Measurements from ENCODE around the gene MYO15A. TPM values are rescaled to one million over a fixed set of nuclear protein-coding genes. Genes with fewer than 3 reads are reported as not detected.

The MYO15A gene
- total and polyA plus RNA-seq, 2 experiments from 2014 or later: 2.4 to 2.8 TPM

GRCh38 chr17:18195246-18195645 is 86.7 kb downstream of the MYO15A start:
- H3K36me3 ChIP-seq (replicated peaks; ENCODE audit: insufficient read depth, low read depth): no peaks in the 10 kb centered on the region
- no peak for DNase-seq (ENCODE audit: low spot score)
- H3K4me1 ChIP-seq (ENCODE audit: insufficient read depth): peaks cover 10% of the 10 kb centered on the region
- no peak overlapping the region for H3K4me2 ChIP-seq
- 95% methylated on average over 5 of the region's 5 CpGs for WGBS (ENCODE audit: low lambda C conversion rate, missing lambda C conversion rate)
- TF ChIP-seq, protein P1, sequence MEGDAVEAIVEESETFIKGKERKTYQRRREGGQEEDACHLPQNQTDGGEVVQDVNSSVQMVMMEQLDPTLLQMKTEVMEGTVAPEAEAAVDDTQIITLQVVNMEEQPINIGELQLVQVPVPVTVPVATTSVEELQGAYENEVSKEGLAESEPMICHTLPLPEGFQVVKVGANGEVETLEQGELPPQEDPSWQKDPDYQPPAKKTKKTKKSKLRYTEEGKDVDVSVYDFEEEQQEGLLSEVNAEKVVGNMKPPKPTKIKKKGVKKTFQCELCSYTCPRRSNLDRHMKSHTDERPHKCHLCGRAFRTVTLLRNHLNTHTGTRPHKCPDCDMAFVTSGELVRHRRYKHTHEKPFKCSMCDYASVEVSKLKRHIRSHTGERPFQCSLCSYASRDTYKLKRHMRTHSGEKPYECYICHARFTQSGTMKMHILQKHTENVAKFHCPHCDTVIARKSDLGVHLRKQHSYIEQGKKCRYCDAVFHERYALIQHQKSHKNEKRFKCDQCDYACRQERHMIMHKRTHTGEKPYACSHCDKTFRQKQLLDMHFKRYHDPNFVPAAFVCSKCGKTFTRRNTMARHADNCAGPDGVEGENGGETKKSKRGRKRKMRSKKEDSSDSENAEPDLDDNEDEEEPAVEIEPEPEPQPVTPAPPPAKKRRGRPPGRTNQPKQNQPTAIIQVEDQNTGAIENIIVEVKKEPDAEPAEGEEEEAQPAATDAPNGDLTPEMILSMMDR (IDR thresholded peaks at IDR 0.05; ENCODE audit: poor library complexity): no peak
- TF ChIP-seq EZH2 (IDR thresholded peaks at IDR 0.05; ENCODE audit: borderline replicate concordance) (no peak), EZH2phosphoT487 (IDR thresholded peaks at IDR 0.05; ENCODE audit: low read depth, severe bottlenecking, unreplicated experiment) (no peak)
- no peak overlapping the region for H2AFZ ChIP-seq
- H3K9me2 ChIP-seq (replicated peaks; ENCODE audit: insufficient read depth): no peaks in the 10 kb centered on the region
- H3K79me2 ChIP-seq: peaks cover 99% of the 10 kb centered on the region
- H3K4me3 ChIP-seq: no peak overlapping the region
- H4K20me1 ChIP-seq (ENCODE audit: insufficient read depth, poor library complexity, severe bottlenecking): peaks cover 93% of the 10 kb centered on the region
- H3K27ac ChIP-seq: no peak overlapping the region
- H3K9me3 ChIP-seq (ENCODE audit: low read depth): no peaks in the 10 kb centered on the region
- H3K27me3 ChIP-seq: no peaks in the 10 kb centered on the region

GRCh38 chr17:18197535-18198194 is 89.1 kb downstream of the MYO15A start:
- Histone ChIP-seq H3K27ac (no peak overlapping the region), H2AFZ (no peak overlapping the region), H3K9me2 (replicated peaks; ENCODE audit: insufficient read depth) (no peaks in the 10 kb centered on the region), H3K27me3 (no peaks in the 10 kb centered on the region), H3K36me3 (replicated peaks; ENCODE audit: insufficient read depth, low read depth) (no peaks in the 10 kb centered on the region), H3K79me2 (peaks cover 98% of the 10 kb centered on the region), H3K4me2 (no peak overlapping the region), H4K20me1 (ENCODE audit: insufficient read depth, poor library complexity, severe bottlenecking) (peaks cover 83% of the 10 kb centered on the region), H3K4me3 (no peak overlapping the region), H3K4me1 (ENCODE audit: insufficient read depth) (no peaks in the 10 kb centered on the region), H3K9me3 (ENCODE audit: low read depth) (no peaks in the 10 kb centered on the region)
- no peak for DNase-seq (ENCODE audit: low spot score)
- no peak for TF ChIP-seq EZH2 (IDR thresholded peaks at IDR 0.05; ENCODE audit: borderline replicate concordance)
- 99% methylated on average over 3 of the region's 3 CpGs for WGBS (ENCODE audit: low lambda C conversion rate, missing lambda C conversion rate)

DNA sequence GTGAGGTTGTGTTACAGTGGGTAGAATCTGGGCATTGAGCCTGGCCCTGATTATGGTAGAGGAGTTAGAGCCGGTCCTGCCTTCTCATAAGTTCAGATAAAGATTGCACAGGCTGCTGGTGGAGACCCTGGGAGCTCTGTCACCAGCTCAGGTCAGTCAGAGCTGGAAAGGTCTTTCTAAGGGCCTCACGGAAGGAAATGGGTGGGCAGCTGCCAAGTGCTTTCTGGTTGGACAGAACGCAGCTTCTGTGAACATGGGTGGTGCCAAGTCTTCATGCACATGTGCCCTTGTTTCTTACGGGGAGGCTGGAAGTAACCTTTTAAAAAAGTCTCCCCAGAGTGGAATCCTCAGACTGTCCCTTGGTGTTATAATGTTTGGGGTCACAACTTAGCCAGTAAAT is 90.0 kb downstream of the MYO15A start:
- DNase-seq (ENCODE audit: low spot score): no peak
- Histone ChIP-seq H3K4me2 (no peak overlapping the region), H3K4me3 (no peak overlapping the region), H3K27me3 (no peaks in the 10 kb centered on the region), H3K9me2 (replicated peaks; ENCODE audit: insufficient read depth) (no peaks in the 10 kb centered on the region), H3K9me3 (ENCODE audit: low read depth) (no peaks in the 10 kb centered on the region), H2AFZ (no peak overlapping the region), H3K4me1 (ENCODE audit: insufficient read depth) (no peaks in the 10 kb centered on the region), H3K27ac (no peak overlapping the region), H3K79me2 (peaks cover 94% of the 10 kb centered on the region), H3K36me3 (replicated peaks; ENCODE audit: insufficient read depth, low read depth) (no peaks in the 10 kb centered on the region), H4K20me1 (ENCODE audit: insufficient read depth, poor library complexity, severe bottlenecking) (peaks cover 75% of the 10 kb centered on the region)
- TF ChIP-seq EZH2phosphoT487 (IDR thresholded peaks at IDR 0.05; ENCODE audit: low read depth, severe bottlenecking, unreplicated experiment): no peak
- no peak for TF ChIP-seq EZH2 (IDR thresholded peaks at IDR 0.05; ENCODE audit: borderline replicate concordance)
- TF ChIP-seq, protein P1 (IDR thresholded peaks at IDR 0.05; ENCODE audit: poor library complexity): no peak
- 84% methylated on average over 4 of the region's 4 CpGs for WGBS (ENCODE audit: low lambda C conversion rate, missing lambda C conversion rate)

GRCh38 chr17:18201108-18201507 is 92.6 kb downstream of the MYO15A start:
- no peak for DNase-seq (ENCODE audit: low spot score)
- Histone ChIP-seq H2AFZ (no peak overlapping the region), H3K4me1 (ENCODE audit: insufficient read depth) (no peaks in the 10 kb centered on the region), H3K9me2 (replicated peaks; ENCODE audit: insufficient read depth) (no peaks in the 10 kb centered on the region), H3K79me2 (peaks cover 93% of the 10 kb centered on the region), H3K4me2 (no peak overlapping the region), H4K20me1 (ENCODE audit: insufficient read depth, poor library complexity, severe bottlenecking) (peaks cover 72% of the 10 kb centered on the region), H3K27me3 (no peaks in the 10 kb centered on the region), H3K9me3 (ENCODE audit: low read depth) (no peaks in the 10 kb centered on the region), H3K36me3 (replicated peaks; ENCODE audit: insufficient read depth, low read depth) (no peaks in the 10 kb centered on the region), H3K27ac (no peak overlapping the region), H3K4me3 (no peak overlapping the region)
- TF ChIP-seq, protein P1 (IDR thresholded peaks at IDR 0.05; ENCODE audit: poor library complexity): no peak
- TF ChIP-seq EZH2phosphoT487 (IDR thresholded peaks at IDR 0.05; ENCODE audit: low read depth, severe bottlenecking, unreplicated experiment) (no peak), EZH2 (IDR thresholded peaks at IDR 0.05; ENCODE audit: borderline replicate concordance) (no peak)
- WGBS (ENCODE audit: low lambda C conversion rate, missing lambda C conversion rate): 95% methylated on average over 4 of the region's 4 CpGs

Measured in hepatocyte (in vitro differentiated cells).